K562 (cell line): ENCODE data around the gene RHBDF2. TPM values are rescaled to one million over a fixed set of nuclear protein-coding genes. Genes with fewer than 3 reads are reported as not detected.

Source experiments
- ATAC-seq: fragments of 200-7000 bp; cut with Tn5 transposase; 3 replicates; pipeline ENCODE4 v1.9.1; 2020; ENCODE audit warnings: moderate library complexity
- BruUV-seq: library from RNA; stranded (reverse); fragments of 400-500 nt; replicated peaks from 2 replicates; lab custom pipeline; 2021; lab: Mats Ljungman, UMichigan
- CTCF ChIA-PET: fragments of 300-600 bp; formaldehyde crosslinking; extraction: SDS; loops from one replicate; lab custom pipeline; 2021; ENCODE audit warnings: low intra/inter-chr PET ratio; lab: Yijun Ruan, JAX
- POLR2A ChIA-PET: fragments of 300-600, 350-650 bp; sonication (Branson Sonifier 250); formaldehyde crosslinking; extraction: SDS; loops from one replicate; lab custom pipeline; 2021; ENCODE audit warnings: antibody characterized with exemption, inconsistent platforms; lab: Yijun Ruan, JAX
- DNase-seq, 4 experiments: peaks; one replicate each; pipeline versions ENCODE4 v3.0.0 to v3.0.0-alpha.2; 2011 to 2018; ENCODE audit warnings: low spot score in 3 of 4, mixed read lengths in 3 of 4; ENCODE audit errors: extremely low read depth in 1 of 4
- FAIRE-seq: peaks from 2 replicates; lab custom pipeline; 2011; peaks lifted over from hg19 to GRCh38; lab: Jason Lieb, UNC
- H2AFZ ChIP-seq: 2 replicates; pipeline ENCODE4 v1.6.0; 2011; ENCODE audit warnings: low read depth, low read length, control low read depth, inconsistent platforms
- H3K27ac ChIP-seq: fragments of 200-600 bp; 3 replicates; pipeline ENCODE4 v1.8.0; 2011; ENCODE audit warnings: low read depth, mild to moderate bottlenecking, control low read depth, inconsistent platforms, low read length, moderate library complexity, mixed read lengths; ENCODE audit errors: extremely low read depth
- H3K27me3 ChIP-seq, 2 experiments: fragments of 300-600 bp in 1 of 2; 2 replicates in 1 of 2; 3 replicates in 1 of 2; pipeline versions ENCODE4 v1.6.0 to v1.8.0; 2011; ENCODE audit warnings: inconsistent platforms in 2 of 2, low read length in 2 of 2, mild to moderate bottlenecking in 1 of 2, mixed read lengths in 1 of 2, moderate library complexity in 1 of 2; ENCODE audit not compliant: control insufficient read depth in 2 of 2, insufficient read depth in 2 of 2
- H3K36me3 ChIP-seq: fragments of 300-600 bp; 3 replicates; pipeline ENCODE4 v1.8.0; 2011; ENCODE audit warnings: mild to moderate bottlenecking, low read length, inconsistent platforms; ENCODE audit not compliant: control insufficient read depth, insufficient read depth
- H3K4me1 ChIP-seq, 2 experiments: fragments of 200-600 bp in 1 of 2; replicated peaks in 1 of 2; 2 replicates in 1 of 2; 3 replicates in 1 of 2; pipeline versions ENCODE4 v1.5.1 to v1.8.0; 2011; ENCODE audit warnings: inconsistent platforms in 2 of 2, low read length in 2 of 2, mild to moderate bottlenecking in 1 of 2, mixed read lengths in 1 of 2, moderate library complexity in 1 of 2; ENCODE audit not compliant: control insufficient read depth in 2 of 2, insufficient read depth in 2 of 2
- H3K4me2 ChIP-seq: 2 replicates; pipeline ENCODE4 v1.6.1; 2011; ENCODE audit warnings: low read length, control low read depth, inconsistent platforms, mixed read lengths; ENCODE audit not compliant: insufficient read depth
- H3K4me3 ChIP-seq: fragments of 200-600 bp; sonication (generic), shearing (Covaris generic); 2 replicates; pipeline ENCODE4 v1.5.1; 2016; ENCODE audit warnings: control low read depth, inconsistent platforms
- H3K79me2 ChIP-seq: fragments of 200-600 bp; 3 replicates; pipeline ENCODE4 v1.8.0; 2011; ENCODE audit warnings: low read length, inconsistent platforms; ENCODE audit not compliant: control insufficient read depth, insufficient read depth
- H3K9ac ChIP-seq, 2 experiments: 2 replicates each; pipeline versions ENCODE4 v1.6.0 to v1.6.1; 2011; ENCODE audit warnings: low read depth in 2 of 2, low read length in 2 of 2, control low read depth in 1 of 2, inconsistent platforms in 1 of 2, mild to moderate bottlenecking in 1 of 2, mixed read lengths in 1 of 2; ENCODE audit not compliant: insufficient read depth in 1 of 2
- H3K9me1 ChIP-seq: one replicate; pipeline ENCODE4 v1.6.0; 2011; ENCODE audit warnings: inconsistent platforms, mild to moderate bottlenecking, low read length, moderate library complexity; ENCODE audit not compliant: control insufficient read depth, insufficient read depth
- H3K9me3 ChIP-seq: replicated peaks from 2 replicates; pipeline ENCODE4 v1.5.1; 2011; ENCODE audit warnings: low read depth, low read length, inconsistent platforms; ENCODE audit not compliant: control insufficient read depth, insufficient read depth
- H4K20me1 ChIP-seq: replicated peaks from 2 replicates; pipeline ENCODE4 v1.6.1; 2011; ENCODE audit warnings: low read length, inconsistent platforms, mixed read lengths; ENCODE audit not compliant: control insufficient read depth, insufficient read depth
- ATF7 ChIP-seq: fragments of 450-650 bp; IDR thresholded peaks from 2 replicates; pipeline ENCODE4 v1.7.1; 2014; ENCODE audit warnings: mild to moderate bottlenecking, moderate library complexity
- C11orf30 ChIP-seq: fragments of 450-650 bp; IDR thresholded peaks from 2 replicates; pipeline ENCODE4 v1.6.1; 2016; ENCODE audit warnings: low read depth, mild to moderate bottlenecking
- CGGBP1 ChIP-seq: fragments of 250-450 bp; sonication (Bioruptor Pico); IDR thresholded peaks from 2 replicates; pipeline ENCODE4 v1.9.0; 2021; ENCODE audit warnings: mild to moderate bottlenecking
- ILK ChIP-seq: fragments of 450-650 bp; IDR thresholded peaks from 2 replicates; pipeline ENCODE4 v1.6.1; 2016; ENCODE audit warnings: missing genetic modification characterization, low read depth, mild to moderate bottlenecking, missing compliant biosample characterization, moderate library complexity, borderline replicate concordance
- KDM5B ChIP-seq: fragments of 200-600 bp; sonication (generic); IDR thresholded peaks from 2 replicates; pipeline ENCODE4 v1.6.1; 2012; ENCODE audit warnings: low read depth, mild to moderate bottlenecking, moderate library complexity, low read length, control low read depth, inconsistent platforms; ENCODE audit not compliant: insufficient replicate concordance
- MAFG ChIP-seq: fragments of 450-650 bp; conservative IDR thresholded peaks from 2 replicates; pipeline ENCODE4 v1.6.1; 2016; ENCODE audit warnings: missing genetic modification characterization, missing compliant biosample characterization
- NFE2L1 ChIP-seq: fragments of 450-650 bp; IDR thresholded peaks from 2 replicates; pipeline ENCODE4 v1.6.1; 2016; ENCODE audit warnings: missing genetic modification characterization, low read depth, mild to moderate bottlenecking, missing compliant biosample characterization, moderate library complexity, borderline replicate concordance
- TARDBP ChIP-seq: fragments of 450-650 bp; IDR thresholded peaks from 2 replicates; pipeline ENCODE4 v1.6.1; 2016
- YY1 ChIP-seq, 3 experiments: IDR thresholded peaks; 2 replicates each; pipeline ENCODE4 v1.6.1; 2011; ENCODE audit warnings: low read length in 2 of 3, mild to moderate bottlenecking in 2 of 3, moderate library complexity in 2 of 3, borderline replicate concordance in 1 of 3, control low read depth in 1 of 3, low read depth in 1 of 3; ENCODE audit not compliant: insufficient read depth in 3 of 3, insufficient replicate concordance in 2 of 3, control insufficient read depth in 1 of 3, insufficient read length in 1 of 3; ENCODE audit errors: extremely low read depth in 1 of 3
- ZNF165 ChIP-seq: fragments of 250-450 bp; sonication (Bioruptor Pico); IDR thresholded peaks from 2 replicates; pipeline ENCODE4 v1.4.0; 2020; ENCODE audit warnings: borderline replicate concordance
- ZNF384 ChIP-seq: IDR thresholded peaks from 2 replicates; pipeline ENCODE4 v1.6.1; 2012; ENCODE audit warnings: low read depth, low read length, improper control_type of control experiment
- ZNF589 ChIP-seq: fragments of 200-800 bp; sonication (Bioruptor generic); IDR thresholded peaks from 2 replicates; pipeline ENCODE4 v1.6.1; 2016; ENCODE audit warnings: low read depth, missing genetic modification characterization, missing compliant biosample characterization
- WGBS: fragments of 100-300 bp; shearing (Covaris generic); methylation state at CpG from one replicate; pipeline ENCODE4 v1.1.6; 2016; ENCODE audit warnings: low coverage, mixed read lengths; ENCODE audit not compliant: insufficient coverage; ENCODE audit errors: missing lambda C conversion rate; 5-methylcytosine and 5-hydroxymethylcytosine counted together
- in situ Hi-C: fragments of 300-500 bp; cut with MboI; formaldehyde crosslinking; loops from 4 replicates; pipeline ENCODE4 v1.15.0; 2018; ENCODE audit warnings: inconsistent platforms, mixed read lengths
- intact Hi-C: fragments of 100-400 bp; cut with micrococcal nuclease; formaldehyde crosslinking; loops from 2 replicates; pipeline ENCODE4 v1.14.2; 2022
- polyA plus RNA-seq, 8 experiments: library from polyadenylated mRNA; depleted of rRNA in 4 of 8; stranded (reverse) in 5 of 8; unstranded in 3 of 8; fragments of >200 nt; fragmentation: Nextera tagmentation in 2 of 8; fragmentation: Illumina TruSeq in 1 of 8; extraction: Ambion mirVana in 2 of 8; extraction: Trizol in 1 of 8; gene quantifications; 2 replicates each; pipeline versions ENCODE4 v1.2.1 to v1.2.3, GENCODE V29; 2011 to 2014; ENCODE audit warnings: inconsistent platforms in 1 of 8, missing spikeins in 1 of 8
- total RNA-seq, 7 experiments: library from RNA; depleted of rRNA in 6 of 7; stranded (reverse); fragments of >200 nt in 6 of 7; fragmentation: Illumina TruSeq in 2 of 7; extraction: Trizol in 2 of 7; gene quantifications; 2 replicates each; pipeline versions ENCODE4 v1.2.1 to v1.2.3, GENCODE V29; 2011 to 2021; ENCODE audit warnings: low replicate concordance in 1 of 7
- TF ChIP-seq, protein P1 (sequence below): fragments of 450-650 bp; IDR thresholded peaks from 2 replicates; pipeline ENCODE4 v1.6.1; 2018; ENCODE audit not compliant: partially characterized antibody

The RHBDF2 gene
- total and polyA plus RNA-seq, 9 of the 15 experiments (the other 6 are each of a cell fraction or from before 2014, with no cell fraction given) = 0.04 to 2.8 (median 1.1) TPM

- no peak for TF ChIP-seq ILK (tag)
- no peak for TF ChIP-seq ZNF165 (CRISPR knock-in tag)
Measured at GRCh38 chr17:76445697-76446448, 55.4 kb downstream of the RHBDF2 start (continued).

DNA sequence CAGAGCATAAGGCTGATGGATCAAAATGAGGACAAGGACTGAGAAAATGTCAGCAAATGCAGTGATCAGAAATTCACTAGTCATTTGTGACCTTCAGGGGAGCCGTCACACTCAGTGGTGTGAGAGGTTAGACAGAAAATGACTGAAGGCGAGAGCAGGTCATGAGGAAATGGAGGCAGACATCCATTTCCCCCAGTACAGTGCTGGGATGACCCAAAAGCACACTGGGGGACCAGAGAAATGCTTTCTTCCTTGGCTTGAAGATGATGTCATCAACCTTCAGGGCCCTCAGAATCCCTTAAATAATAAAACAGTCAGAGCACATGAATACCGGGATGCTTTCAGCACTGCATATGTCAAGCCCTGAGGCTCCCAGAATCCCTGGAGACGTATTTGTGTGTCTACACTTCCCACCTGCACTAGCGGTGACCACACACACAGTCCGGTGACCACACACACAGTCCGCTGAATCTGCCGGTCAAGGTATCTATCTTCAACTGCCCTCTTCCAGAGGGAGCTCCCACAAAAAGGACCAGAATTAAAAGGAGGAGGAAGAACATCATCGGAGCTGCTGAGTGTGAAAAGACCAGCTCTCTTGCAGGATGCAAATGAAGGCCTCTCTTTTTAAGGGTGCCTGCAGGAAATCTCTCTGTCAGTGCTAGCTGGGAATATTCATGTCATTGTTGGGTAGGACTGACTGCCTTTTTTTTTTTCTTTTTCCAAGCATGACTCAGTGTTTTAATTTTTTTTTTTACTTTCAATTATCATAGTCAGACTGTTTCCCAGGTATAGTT lies 56.5 kb downstream of the RHBDF2 start:
- DNase-seq (peak in 2 of 4 experiments; percentile 27 to 34), FAIRE-seq (peak; percentile 29), ATAC-seq (peak; percentile 9)
- peaks cover 56 to 76% of the 10 kb centered on the region in 2 experiments for H3K4me1 ChIP-seq
- CTCF ChIA-PET = no interaction called here
- H3K4me3 ChIP-seq = no peak overlapping the region
- H3K36me3 ChIP-seq = peaks cover 4% of the 10 kb centered on the region; the same call in 1 of the 3 replicates
- intact Hi-C loops (no loop called here), in situ Hi-C loops (no loop called here)
- no TSS peak for BruUV-seq
- H4K20me1 ChIP-seq = peaks cover 39% of the 10 kb centered on the region; the same call in 1 of the 2 replicates
- peaks cover 3% of the 10 kb centered on the region for H3K9me1 ChIP-seq
- H3K4me2 ChIP-seq = peak overlapping the region; percentile 70
- H2AFZ ChIP-seq = no peak overlapping the region
- H3K79me2 ChIP-seq = peaks cover 99% of the 10 kb centered on the region
- H3K9ac ChIP-seq = peak overlapping the region; percentile 24 to 25; a peak in 3 of 4 replicates
- WGBS = 24% methylated on average over 9 of the region's 9 CpGs
- H3K27ac ChIP-seq = peak overlapping the region; percentile 60
- POLR2A ChIA-PET = interaction anchor here (0.6 to 2.5 kb wide), 10 partner anchors 8 to 617 kb away, joined by 3 to 8 read pairs (median 4); partner anchors contain the start of gene SPHK1
- H3K9me3 ChIP-seq = no peaks in the 10 kb centered on the region
- H3K27me3 ChIP-seq = no peaks in the 10 kb centered on the region
- peak; percentile 95 for TF ChIP-seq ZNF384
- TF ChIP-seq KDM5B = peak; percentile 46
- TF ChIP-seq ZNF589 = no peak
- TF ChIP-seq C11orf30 = peak; percentile 82
- TF ChIP-seq CGGBP1 (CRISPR knock-in tag) = no peak
- no peak for TF ChIP-seq TARDBP
- TF ChIP-seq ATF7 = peak; percentile 81
- TF ChIP-seq, protein P1, sequence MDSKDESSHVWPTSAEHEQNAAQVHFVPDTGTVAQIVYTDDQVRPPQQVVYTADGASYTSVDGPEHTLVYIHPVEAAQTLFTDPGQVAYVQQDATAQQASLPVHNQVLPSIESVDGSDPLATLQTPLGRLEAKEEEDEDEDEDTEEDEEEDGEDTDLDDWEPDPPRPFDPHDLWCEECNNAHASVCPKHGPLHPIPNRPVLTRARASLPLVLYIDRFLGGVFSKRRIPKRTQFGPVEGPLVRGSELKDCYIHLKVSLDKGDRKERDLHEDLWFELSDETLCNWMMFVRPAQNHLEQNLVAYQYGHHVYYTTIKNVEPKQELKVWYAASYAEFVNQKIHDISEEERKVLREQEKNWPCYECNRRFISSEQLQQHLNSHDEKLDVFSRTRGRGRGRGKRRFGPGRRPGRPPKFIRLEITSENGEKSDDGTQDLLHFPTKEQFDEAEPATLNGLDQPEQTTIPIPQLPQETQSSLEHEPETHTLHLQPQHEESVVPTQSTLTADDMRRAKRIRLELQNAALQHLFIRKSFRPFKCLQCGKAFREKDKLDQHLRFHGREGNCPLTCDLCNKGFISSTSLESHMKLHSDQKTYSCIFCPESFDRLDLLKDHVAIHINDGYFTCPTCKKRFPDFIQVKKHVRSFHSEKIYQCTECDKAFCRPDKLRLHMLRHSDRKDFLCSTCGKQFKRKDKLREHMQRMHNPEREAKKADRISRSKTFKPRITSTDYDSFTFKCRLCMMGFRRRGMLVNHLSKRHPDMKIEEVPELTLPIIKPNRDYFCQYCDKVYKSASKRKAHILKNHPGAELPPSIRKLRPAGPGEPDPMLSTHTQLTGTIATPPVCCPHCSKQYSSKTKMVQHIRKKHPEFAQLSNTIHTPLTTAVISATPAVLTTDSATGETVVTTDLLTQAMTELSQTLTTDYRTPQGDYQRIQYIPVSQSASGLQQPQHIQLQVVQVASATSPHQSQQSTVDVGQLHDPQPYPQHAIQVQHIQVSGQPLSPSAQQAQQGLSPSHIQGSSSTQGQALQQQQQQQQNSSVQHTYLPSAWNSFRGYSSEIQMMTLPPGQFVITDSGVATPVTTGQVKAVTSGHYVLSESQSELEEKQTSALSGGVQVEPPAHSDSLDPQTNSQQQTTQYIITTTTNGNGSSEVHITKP = peak; percentile 18
- 0 out of 2 replicates have a peak, but pooled peaks have one; percentile 47 for TF ChIP-seq NFE2L1 (tag)
- TF ChIP-seq MAFG = peak; percentile 92
- TF ChIP-seq YY1 (IDR thresholded peaks at IDR 0.05; ENCODE audit: borderline replicate concordance in 1 of 3, control insufficient read depth in 1 of 3, extremely low read depth in 1 of 3, insufficient read depth in 3 of 3, insufficient read length in 1 of 3, insufficient replicate concordance in 2 of 3, low read depth in 1 of 3, low read length in 2 of 3) = peak in 1 of 3 experiments; percentile 41
